ENCODE results near the gene UGP2.
A peak's percentile ranks its signal among the peaks of the same experiment; 100 is the strongest.

The UGP2 gene

GRCh38 chr2:63858291-63858690 lies 16.6 kb downstream of the UGP2 start:
- no peaks in the 10 kb centered on the region for H3K9me2 ChIP-seq (ENCODE audit: low read depth, low read length)
- TF ChIP-seq EZH2 (IDR thresholded peaks at IDR 0.05; ENCODE audit: borderline replicate concordance, low read length): no peak
- no peak for TF ChIP-seq CTCF (IDR thresholded peaks at IDR 0.05; ENCODE audit: low read length)
- no peaks in the 10 kb centered on the region for H3K27me3 ChIP-seq (ENCODE audit: insufficient read depth, low read length)
- H3K9ac ChIP-seq (ENCODE audit: low read length): no peak overlapping the region
- peaks cover 29% of the 10 kb centered on the region for H3K79me2 ChIP-seq (ENCODE audit: insufficient read depth, low read length)
- no peak overlapping the region for H3K4me3 ChIP-seq (ENCODE audit: low read depth, low read length, poor library complexity, severe bottlenecking)
- no peak overlapping the region for H3K4me2 ChIP-seq (ENCODE audit: low read length)
- no peak overlapping the region for H2AFZ ChIP-seq (ENCODE audit: low read length)
- peaks cover 20% of the 10 kb centered on the region for H3K4me1 ChIP-seq (ENCODE audit: insufficient read depth, low read length, severe bottlenecking)
- peaks cover 68% of the 10 kb centered on the region for H3K36me3 ChIP-seq (ENCODE audit: insufficient read depth, low read length)
- H3K27ac ChIP-seq (ENCODE audit: low read depth, low read length, poor library complexity, severe bottlenecking): no peak overlapping the region
- H3F3A ChIP-seq (ENCODE audit: insufficient read depth, low read length): no peaks in the 10 kb centered on the region
- no peaks in the 10 kb centered on the region for H4K20me1 ChIP-seq (ENCODE audit: insufficient read depth, low read length)
- H3K9me3 ChIP-seq (ENCODE audit: low read length): no peaks in the 10 kb centered on the region

- no peaks in the 10 kb centered on the region for H3K27me3 ChIP-seq (ENCODE audit: insufficient read depth, low read length)
- peaks cover 6% of the 10 kb centered on the region for H3K4me1 ChIP-seq (ENCODE audit: insufficient read depth, low read length, severe bottlenecking)
- TF ChIP-seq EZH2 (IDR thresholded peaks at IDR 0.05; ENCODE audit: borderline replicate concordance, low read length) (no peak), CTCF (IDR thresholded peaks at IDR 0.05; ENCODE audit: low read length) (peak; percentile 71)
- H3K36me3 ChIP-seq (ENCODE audit: insufficient read depth, low read length): peaks cover 84% of the 10 kb centered on the region
- H3K9ac ChIP-seq (ENCODE audit: low read length): no peak overlapping the region
- H4K20me1 ChIP-seq (ENCODE audit: insufficient read depth, low read length): no peaks in the 10 kb centered on the region
- H3F3A ChIP-seq (ENCODE audit: insufficient read depth, low read length): no peaks in the 10 kb centered on the region
- H3K4me2 ChIP-seq (ENCODE audit: low read length): no peak overlapping the region
- H2AFZ ChIP-seq (ENCODE audit: low read length): no peak overlapping the region
- no peak overlapping the region for H3K4me3 ChIP-seq (ENCODE audit: low read depth, low read length, poor library complexity, severe bottlenecking)
- H3K9me2 ChIP-seq (ENCODE audit: low read depth, low read length): no peaks in the 10 kb centered on the region
- H3K9me3 ChIP-seq (ENCODE audit: low read length): no peaks in the 10 kb centered on the region
- H3K79me2 ChIP-seq (ENCODE audit: insufficient read depth, low read length): no peaks in the 10 kb centered on the region
- H3K27ac ChIP-seq (ENCODE audit: low read depth, low read length, poor library complexity, severe bottlenecking): no peak overlapping the region
Observed at GRCh38 chr2:63861220-63861822, 19.6 kb downstream of the UGP2 start.

GRCh38 chr2:63862806-63863205 lies 21.1 kb downstream of the UGP2 start:
- no peak for TF ChIP-seq EZH2 (IDR thresholded peaks at IDR 0.05; ENCODE audit: borderline replicate concordance, low read length)
- TF ChIP-seq CTCF (IDR thresholded peaks at IDR 0.05; ENCODE audit: low read length): no peak
- Histone ChIP-seq H3K79me2 (ENCODE audit: insufficient read depth, low read length) (peaks cover 2% of the 10 kb centered on the region; the same call in 1 of the 2 replicates), H3K36me3 (ENCODE audit: insufficient read depth, low read length) (peaks cover 83% of the 10 kb centered on the region), H3K9ac (ENCODE audit: low read length) (no peak overlapping the region), H3K4me2 (ENCODE audit: low read length) (no peak overlapping the region), H3K27ac (ENCODE audit: low read depth, low read length, poor library complexity, severe bottlenecking) (no peak overlapping the region), H3K9me3 (ENCODE audit: low read length) (no peaks in the 10 kb centered on the region), H2AFZ (ENCODE audit: low read length) (no peak overlapping the region), H3K4me3 (ENCODE audit: low read depth, low read length, poor library complexity, severe bottlenecking) (no peak overlapping the region), H3K27me3 (ENCODE audit: insufficient read depth, low read length) (no peaks in the 10 kb centered on the region), H4K20me1 (ENCODE audit: insufficient read depth, low read length) (no peaks in the 10 kb centered on the region), H3K9me2 (ENCODE audit: low read depth, low read length) (no peaks in the 10 kb centered on the region), H3K4me1 (ENCODE audit: insufficient read depth, low read length, severe bottlenecking) (peaks cover 6% of the 10 kb centered on the region), H3F3A (ENCODE audit: insufficient read depth, low read length) (no peaks in the 10 kb centered on the region)
